IMR-90 (cell line): ENCODE data around the gene OPCML. TPM values are rescaled to one million over a fixed set of nuclear protein-coding genes. Genes with fewer than 3 reads are reported as not detected.

Experiments
- ATAC-seq: fragments of 200-7000 bp; cut with Tn5 transposase; 2 replicates; pipeline ENCODE4 v1.9.1; 2020; ENCODE audit warnings: low read depth, mild to moderate bottlenecking, moderate library complexity
- BruUV-seq: library from RNA; stranded (reverse); fragments of 400-500 nt; replicated peaks from 2 replicates; lab custom pipeline; 2021; lab: Mats Ljungman, UMichigan
- CTCF ChIA-PET: fragments of 300-600 bp; formaldehyde crosslinking; extraction: SDS; loops from one replicate; lab custom pipeline; 2021; ENCODE audit warnings: antibody characterized with exemption; lab: Yijun Ruan, JAX
- POLR2A ChIA-PET: fragments of 300-600 bp; sonication (Branson Sonifier 250); formaldehyde crosslinking; loops from one replicate; lab custom pipeline; 2022; ENCODE audit warnings: antibody characterized with exemption; ENCODE audit not compliant: unreplicated experiment; lab: Charles Lee
- DNase-seq: peaks from one replicate; pipeline ENCODE4 v3.0.0; 2013
- H2AFZ ChIP-seq: replicated peaks from 2 replicates; pipeline ENCODE3; 2013; ENCODE audit warnings: low read length, mild to moderate bottlenecking; ENCODE audit not compliant: poor library complexity
- H2AK5ac ChIP-seq: 2 replicates; pipeline ENCODE4 v1.6.1; 2013; ENCODE audit warnings: low read depth, low read length, inconsistent platforms
- H2AK9ac ChIP-seq: replicated peaks from 2 replicates; pipeline ENCODE3; 2013; ENCODE audit warnings: mild to moderate bottlenecking, low read depth, low read length, moderate library complexity; ENCODE audit not compliant: poor library complexity
- H2BK120ac ChIP-seq: 2 replicates; pipeline ENCODE4 v1.6.1; 2013; ENCODE audit warnings: low read depth, low read length, inconsistent platforms
- H2BK15ac ChIP-seq: 3 replicates; pipeline ENCODE4 v1.6.1; 2013; ENCODE audit warnings: low read depth, low read length, inconsistent platforms
- H2BK20ac ChIP-seq: 2 replicates; pipeline ENCODE4 v1.6.1; 2013; ENCODE audit warnings: low read depth, mild to moderate bottlenecking, inconsistent platforms, low read length, moderate library complexity
- H2BK5ac ChIP-seq: 2 replicates; pipeline ENCODE4 v1.6.1; 2013; ENCODE audit warnings: mild to moderate bottlenecking, low read depth, low read length, inconsistent platforms; ENCODE audit not compliant: poor library complexity, severe bottlenecking
- H3K14ac ChIP-seq: replicated peaks from 2 replicates; pipeline ENCODE4 v1.6.1; 2013; ENCODE audit warnings: low read depth, low read length, inconsistent platforms
- H3K18ac ChIP-seq: 2 replicates; pipeline ENCODE4 v1.6.1; 2013; ENCODE audit warnings: low read depth, low read length, control low read depth
- H3K23ac ChIP-seq: 2 replicates; pipeline ENCODE4 v1.6.1; 2013; ENCODE audit warnings: low read depth, low read length, inconsistent platforms
- H3K27ac ChIP-seq: 2 replicates; pipeline ENCODE4 v1.5.1; 2013; ENCODE audit warnings: mild to moderate bottlenecking, control low read depth, low read length; ENCODE audit not compliant: insufficient read depth
- H3K27me3 ChIP-seq: 2 replicates; pipeline ENCODE4 v1.6.1; 2013; ENCODE audit warnings: low read length; ENCODE audit not compliant: control insufficient read depth, insufficient read depth
- H3K36me3 ChIP-seq: 2 replicates; pipeline ENCODE4 v1.6.1; 2013; ENCODE audit warnings: low read length, mixed read lengths; ENCODE audit not compliant: control insufficient read depth, insufficient read depth
- H3K4ac ChIP-seq: 2 replicates; pipeline ENCODE4 v1.6.1; 2013; ENCODE audit warnings: low read depth, low read length, inconsistent platforms
- H3K4me1 ChIP-seq: 2 replicates; pipeline ENCODE4 v1.6.1; 2013; ENCODE audit warnings: low read length, mixed read lengths; ENCODE audit not compliant: control insufficient read depth, insufficient read depth
- H3K4me2 ChIP-seq: 2 replicates; pipeline ENCODE4 v1.6.1; 2013; ENCODE audit warnings: low read depth, mild to moderate bottlenecking, control low read depth, low read length, moderate library complexity
- H3K4me3 ChIP-seq: 2 replicates; pipeline ENCODE4 v1.5.1; 2013; ENCODE audit warnings: low read depth, mild to moderate bottlenecking, control low read depth, low read length, moderate library complexity; ENCODE audit not compliant: insufficient read depth
- H3K56ac ChIP-seq: 2 replicates; pipeline ENCODE4 v1.6.1; 2013; ENCODE audit warnings: low read length, inconsistent platforms; ENCODE audit not compliant: insufficient read depth; ENCODE audit errors: extremely low read depth
- H3K79me1 ChIP-seq, 2 experiments: 2 replicates each; pipeline ENCODE4 v1.6.1; 2013; ENCODE audit warnings: low read length in 2 of 2, inconsistent platforms in 1 of 2, low read depth in 1 of 2
- H3K9ac ChIP-seq: 2 replicates; pipeline ENCODE4 v1.6.1; 2013; ENCODE audit warnings: low read depth, low read length, control low read depth
- H3K9me1 ChIP-seq: 2 replicates; pipeline ENCODE4 v1.6.1; 2013; ENCODE audit warnings: low read length, inconsistent platforms; ENCODE audit not compliant: insufficient read depth
- H3K9me3 ChIP-seq: 2 replicates; pipeline ENCODE4 v1.6.1; 2013; ENCODE audit warnings: low read length; ENCODE audit not compliant: control insufficient read depth, insufficient read depth
- H4K20me1 ChIP-seq: 2 replicates; pipeline ENCODE4 v1.6.1; 2013; ENCODE audit warnings: low read length, inconsistent platforms; ENCODE audit not compliant: insufficient read depth
- H4K5ac ChIP-seq: 2 replicates; pipeline ENCODE4 v1.6.1; 2013; ENCODE audit warnings: mild to moderate bottlenecking, low read depth, low read length, control low read depth
- H4K8ac ChIP-seq, 2 experiments: 2 replicates each; pipeline ENCODE4 v1.6.1; 2013; ENCODE audit warnings: low read depth in 2 of 2, low read length in 2 of 2, control low read depth in 1 of 2, inconsistent platforms in 1 of 2
- H4K91ac ChIP-seq: 2 replicates; pipeline ENCODE4 v1.6.1; 2013; ENCODE audit warnings: low read depth, low read length, inconsistent platforms; ENCODE audit not compliant: insufficient read depth
- BHLHE40 ChIP-seq: fragments of 150-350 bp; IDR thresholded peaks from 2 replicates; pipeline ENCODE4 v1.6.1; 2016; ENCODE audit warnings: mild to moderate bottlenecking, low read depth, low read length
- CEBPB ChIP-seq: IDR thresholded peaks from 2 replicates; pipeline ENCODE4 v1.6.1; 2012; ENCODE audit warnings: low read depth, low read length, improper control_type of control experiment
- CHD1 ChIP-seq: IDR thresholded peaks from 2 replicates; pipeline ENCODE4 v1.6.1; 2012; ENCODE audit warnings: low read depth, low read length, improper control_type of control experiment
- FOS ChIP-seq: fragments of 150-350 bp; IDR thresholded peaks from 2 replicates; pipeline ENCODE4 v1.6.1; 2016; ENCODE audit warnings: low read depth, low read length
- MAFK ChIP-seq: IDR thresholded peaks from 2 replicates; pipeline ENCODE4 v1.6.1; 2012; ENCODE audit warnings: low read depth, low read length, improper control_type of control experiment
- MAZ ChIP-seq: IDR thresholded peaks from 2 replicates; pipeline ENCODE4 v1.6.1; 2012; ENCODE audit warnings: low read depth, mild to moderate bottlenecking, low read length, improper control_type of control experiment, moderate library complexity, borderline replicate concordance
- MXI1 ChIP-seq: IDR thresholded peaks from 2 replicates; pipeline ENCODE4 v1.6.1; 2012; ENCODE audit warnings: low read depth, mild to moderate bottlenecking, low read length, moderate library complexity, borderline replicate concordance
- NFE2L2 ChIP-seq: fragments of 150-350 bp; IDR thresholded peaks from 2 replicates; pipeline ENCODE4 v1.6.1; 2016; ENCODE audit warnings: low read depth, mild to moderate bottlenecking, low read length
- POLR2A ChIP-seq: IDR thresholded peaks from 2 replicates; pipeline ENCODE4 v1.6.1; 2012; ENCODE audit warnings: mild to moderate bottlenecking, low read depth, low read length
- RAD21 ChIP-seq: IDR thresholded peaks from 2 replicates; pipeline ENCODE4 v1.6.1; 2012; ENCODE audit warnings: low read length, improper control_type of control experiment
- RCOR1 ChIP-seq: IDR thresholded peaks from 2 replicates; pipeline ENCODE4 v1.6.1; 2012; ENCODE audit warnings: mild to moderate bottlenecking, low read length, improper control_type of control experiment; ENCODE audit not compliant: insufficient replicate concordance
- RFX5 ChIP-seq: IDR thresholded peaks from 2 replicates; pipeline ENCODE4 v1.8.0; 2012; ENCODE audit warnings: low read depth, mild to moderate bottlenecking, low read length, moderate library complexity
- SMC3 ChIP-seq: fragments of 150-350 bp; IDR thresholded peaks from 2 replicates; pipeline ENCODE4 v1.6.1; 2016; ENCODE audit warnings: low read depth, mild to moderate bottlenecking, antibody characterized with exemption, low read length, moderate library complexity
- WGBS, 2 experiments: methylation state at CpG; one replicate each; pipeline versions ENCODE4 v1.1.5 to v1.1.7; 2013; ENCODE audit warnings: missing lambda C conversion rate in 2 of 2; ENCODE audit not compliant: insufficient read length in 1 of 2; ENCODE audit errors: extremely low coverage in 2 of 2; 5-methylcytosine and 5-hydroxymethylcytosine counted together
- dilution Hi-C: fragments of 300-500 bp; cut with HindIII; formaldehyde crosslinking; loops from one replicate; pipeline ENCODE4 v1.14.3; 2018; ENCODE audit warnings: low sequenced_read_pairs; ENCODE audit not compliant: unreplicated experiment
- in situ Hi-C: fragments of 300-500 bp; cut with MboI; formaldehyde crosslinking; loops from 3 replicates; pipeline ENCODE4 v1.14.3; 2019; ENCODE audit warnings: low sequenced_read_pairs, inconsistent platforms, mixed read lengths
- intact Hi-C: fragments of 100-400 bp; cut with micrococcal nuclease; formaldehyde crosslinking; loops from 2 replicates; pipeline ENCODE4 v1.10.0; 2022
- polyA plus RNA-seq, 3 experiments: library from polyadenylated mRNA; depleted of rRNA; stranded (reverse); fragments of >200 nt; gene quantifications; 2 replicates each; pipeline ENCODE4 v1.2.3, GENCODE V29; 2012; ENCODE audit warnings: low replicate concordance in 1 of 3
- total RNA-seq: library from RNA; depleted of rRNA; stranded (reverse); fragments of >200 nt; gene quantifications from 2 replicates; pipeline ENCODE4 v1.2.3, GENCODE V29; 2012
- TF ChIP-seq, protein P1 (sequence below): fragments of 150-350 bp; IDR thresholded peaks from 2 replicates; pipeline ENCODE4 v1.6.1; 2017; ENCODE audit warnings: mild to moderate bottlenecking, antibody characterized with exemption, low read length, low read depth
- TF ChIP-seq, protein P2 (sequence below): fragments of 150-350 bp; IDR thresholded peaks from 2 replicates; pipeline ENCODE4 v1.6.1; 2016; ENCODE audit warnings: low read depth, mild to moderate bottlenecking, low read length, moderate library complexity, borderline replicate concordance
- TF ChIP-seq, protein P3 (sequence below): conservative IDR thresholded peaks from 2 replicates; pipeline ENCODE4 v1.5.1; 2012; ENCODE audit warnings: mild to moderate bottlenecking, low read depth, low read length, improper control_type of control experiment

OPCML gene
- total and polyA plus RNA-seq, 2 of the 4 experiments (the other 2 are of a cell fraction) = under 0.01 to 2.6 TPM

DNA sequence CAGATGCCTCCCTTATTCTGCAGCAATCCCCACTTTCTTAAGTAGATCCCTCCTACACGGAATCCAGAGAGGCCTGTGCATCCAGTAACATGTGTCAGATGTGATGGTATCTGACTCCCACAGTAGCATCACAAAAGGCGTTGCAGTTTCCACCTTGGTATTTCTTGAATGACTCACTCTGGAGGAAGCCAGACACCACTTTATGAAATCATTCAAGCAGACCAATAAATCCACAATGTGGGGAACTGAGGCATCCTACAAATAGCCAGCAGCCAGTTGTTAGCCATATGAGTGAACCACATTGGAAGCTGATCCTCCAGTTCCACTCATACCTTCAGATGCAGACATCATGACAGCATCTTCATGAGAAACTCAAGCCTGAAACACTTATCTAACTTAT lies 798.1 kb downstream of the OPCML start:
- TF ChIP-seq RAD21 (no peak), RCOR1 (no peak), MAFK (no peak), SMC3 (no peak), POLR2A (no peak), CHD1 (no peak), NFE2L2 (no peak), MAZ (no peak), FOS (0 out of 2 replicates have a peak, but pooled peaks have one; percentile 11), BHLHE40 (no peak), MXI1 (no peak), CEBPB (peak; percentile 24; the same call in 1 of the 2 replicates), RFX5 (no peak)
- TF ChIP-seq, protein P1, sequence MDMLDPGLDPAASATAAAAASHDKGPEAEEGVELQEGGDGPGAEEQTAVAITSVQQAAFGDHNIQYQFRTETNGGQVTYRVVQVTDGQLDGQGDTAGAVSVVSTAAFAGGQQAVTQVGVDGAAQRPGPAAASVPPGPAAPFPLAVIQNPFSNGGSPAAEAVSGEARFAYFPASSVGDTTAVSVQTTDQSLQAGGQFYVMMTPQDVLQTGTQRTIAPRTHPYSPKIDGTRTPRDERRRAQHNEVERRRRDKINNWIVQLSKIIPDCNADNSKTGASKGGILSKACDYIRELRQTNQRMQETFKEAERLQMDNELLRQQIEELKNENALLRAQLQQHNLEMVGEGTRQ = no peak
- TF ChIP-seq, protein P2, sequence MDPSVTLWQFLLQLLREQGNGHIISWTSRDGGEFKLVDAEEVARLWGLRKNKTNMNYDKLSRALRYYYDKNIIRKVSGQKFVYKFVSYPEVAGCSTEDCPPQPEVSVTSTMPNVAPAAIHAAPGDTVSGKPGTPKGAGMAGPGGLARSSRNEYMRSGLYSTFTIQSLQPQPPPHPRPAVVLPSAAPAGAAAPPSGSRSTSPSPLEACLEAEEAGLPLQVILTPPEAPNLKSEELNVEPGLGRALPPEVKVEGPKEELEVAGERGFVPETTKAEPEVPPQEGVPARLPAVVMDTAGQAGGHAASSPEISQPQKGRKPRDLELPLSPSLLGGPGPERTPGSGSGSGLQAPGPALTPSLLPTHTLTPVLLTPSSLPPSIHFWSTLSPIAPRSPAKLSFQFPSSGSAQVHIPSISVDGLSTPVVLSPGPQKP = no peak
- TF ChIP-seq, protein P3, sequence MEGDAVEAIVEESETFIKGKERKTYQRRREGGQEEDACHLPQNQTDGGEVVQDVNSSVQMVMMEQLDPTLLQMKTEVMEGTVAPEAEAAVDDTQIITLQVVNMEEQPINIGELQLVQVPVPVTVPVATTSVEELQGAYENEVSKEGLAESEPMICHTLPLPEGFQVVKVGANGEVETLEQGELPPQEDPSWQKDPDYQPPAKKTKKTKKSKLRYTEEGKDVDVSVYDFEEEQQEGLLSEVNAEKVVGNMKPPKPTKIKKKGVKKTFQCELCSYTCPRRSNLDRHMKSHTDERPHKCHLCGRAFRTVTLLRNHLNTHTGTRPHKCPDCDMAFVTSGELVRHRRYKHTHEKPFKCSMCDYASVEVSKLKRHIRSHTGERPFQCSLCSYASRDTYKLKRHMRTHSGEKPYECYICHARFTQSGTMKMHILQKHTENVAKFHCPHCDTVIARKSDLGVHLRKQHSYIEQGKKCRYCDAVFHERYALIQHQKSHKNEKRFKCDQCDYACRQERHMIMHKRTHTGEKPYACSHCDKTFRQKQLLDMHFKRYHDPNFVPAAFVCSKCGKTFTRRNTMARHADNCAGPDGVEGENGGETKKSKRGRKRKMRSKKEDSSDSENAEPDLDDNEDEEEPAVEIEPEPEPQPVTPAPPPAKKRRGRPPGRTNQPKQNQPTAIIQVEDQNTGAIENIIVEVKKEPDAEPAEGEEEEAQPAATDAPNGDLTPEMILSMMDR = no peak
- intact Hi-C loops = no loop called here
- Histone ChIP-seq H3K36me3 (no peaks in the 10 kb centered on the region), H3K9me1 (no peaks in the 10 kb centered on the region), H3K4me2 (no peak overlapping the region), H3K9me3 (no peaks in the 10 kb centered on the region), H4K20me1 (no peaks in the 10 kb centered on the region), H3K27me3 (no peaks in the 10 kb centered on the region), H3K4me3 (no peak overlapping the region), H2BK20ac (no peak overlapping the region), H3K23ac (no peak overlapping the region), H2AK5ac (no peak overlapping the region), H4K91ac (no peak overlapping the region), H3K18ac (no peak overlapping the region), H3K4me1 (no peaks in the 10 kb centered on the region), H3K9ac (no peak overlapping the region), H3K56ac (no peak overlapping the region), H2BK120ac (no peak overlapping the region), H2BK15ac (no peak overlapping the region), H3K79me1 (no peaks in the 10 kb centered on the region), H2BK5ac (no peak overlapping the region), H2AFZ (no peak overlapping the region), H2AK9ac (no peak overlapping the region), H4K5ac (no peak overlapping the region), H4K8ac (no peak overlapping the region), H3K27ac (no peak overlapping the region), H3K4ac (no peak overlapping the region), H3K14ac (no peak overlapping the region)
- in situ Hi-C loops = no loop called here
- ATAC-seq = peak; percentile 29
- DNase-seq = peak; percentile 90
- dilution Hi-C loops = no loop called here
- no TSS peak for BruUV-seq
- no CpG with 5 or more reads among the region's 2 CpGs for WGBS, 2 experiments
- POLR2A ChIA-PET = no interaction called here
- CTCF ChIA-PET = no interaction called here
